TTC549 (cell line): ENCODE results near the gene SLC48A1.
"Not testable (repeated sequence)": the region's sequence is repeated elsewhere in the genome, so short reads cannot be mapped to it uniquely, and the experiment has no call there.

ENCODE experiments used
- FAIRE-seq: peaks from 2 replicates; lab custom pipeline; 2012; peaks lifted over from hg19 to GRCh38; lab: Jason Lieb, UNC

The SLC48A1 gene

GRCh38 chr12:47794679-47795078 lies 21.6 kb downstream of the SLC48A1 start:
- no peak for FAIRE-seq

GRCh38 chr12:47795121-47795813 lies 22.2 kb downstream of the SLC48A1 start:
- FAIRE-seq = no peak

GRCh38 chr12:47795814-47796411 lies 22.9 kb downstream of the SLC48A1 start:
- no peak for FAIRE-seq

- no peak for FAIRE-seq
Measured at GRCh38 chr12:47797441-47797840, 24.4 kb downstream of the SLC48A1 start.

- FAIRE-seq = no peak
Measured at GRCh38 chr12:47798382-47798948, 25.4 kb downstream of the SLC48A1 start.

GRCh38 chr12:47799357-47799955 lies 26.4 kb downstream of the SLC48A1 start:
- no peak for FAIRE-seq

GRCh38 chr12:47800582-47800981 lies 27.5 kb downstream of the SLC48A1 start:
- no peak for FAIRE-seq

GRCh38 chr12:47801170-47801903 lies 28.3 kb downstream of the SLC48A1 start:
- FAIRE-seq = no peak

- no peak for FAIRE-seq
Measured at GRCh38 chr12:47801904-47802246, 28.8 kb downstream of the SLC48A1 start.

- no peak for FAIRE-seq
Measured at GRCh38 chr12:47802312-47802711, 29.3 kb downstream of the SLC48A1 start.

- FAIRE-seq = no peak
Measured at GRCh38 chr12:47803191-47803875, 30.3 kb downstream of the SLC48A1 start.

- no peak for FAIRE-seq
Measured at GRCh38 chr12:47804171-47804570, 31.1 kb downstream of the SLC48A1 start.

GRCh38 chr12:47805417-47805816 lies 32.4 kb downstream of the SLC48A1 start:
- no peak for FAIRE-seq

- no peak for FAIRE-seq
Measured at GRCh38 chr12:47807338-47807737, 34.3 kb downstream of the SLC48A1 start.

- FAIRE-seq = no peak
Measured at GRCh38 chr12:47808050-47808449, 35.0 kb downstream of the SLC48A1 start.

GRCh38 chr12:47808574-47809365 lies 35.7 kb downstream of the SLC48A1 start:
- no peak for FAIRE-seq

- not testable (repeated sequence) for FAIRE-seq
Measured at GRCh38 chr12:47809518-47809917, 36.5 kb downstream of the SLC48A1 start.

GRCh38 chr12:47811072-47811396 lies 38.0 kb downstream of the SLC48A1 start:
- no peak for FAIRE-seq

- no peak for FAIRE-seq
Measured at GRCh38 chr12:47811581-47812484, 38.8 kb downstream of the SLC48A1 start.

- FAIRE-seq = no peak
Measured at GRCh38 chr12:47812797-47813510, 39.9 kb downstream of the SLC48A1 start.
